Ascending aorta (tissue), 2 donors: ENCODE results near the gene WASL. TPM values are rescaled to one million over a fixed set of nuclear protein-coding genes. Genes with fewer than 3 reads are reported as not detected.

Experiments
- DNase-seq, 2 donors: peaks; one replicate each; pipeline ENCODE4 v3.0.0-alpha.2; 2019; ENCODE audit warnings: low spot score in 2 of 2
- H3K27ac ChIP-seq, 2 donors: fragments of 200-600 bp; sonication (generic); one replicate each; pipeline ENCODE4 v1.5.1; 2016 to 2017; ENCODE audit warnings: mild to moderate bottlenecking in 1 of 2
- H3K27me3 ChIP-seq: fragments of 200-600 bp; sonication (generic); one replicate; pipeline ENCODE4 v1.5.1; 2017
- H3K36me3 ChIP-seq, 2 donors: fragments of 200-600 bp; sonication (generic); one replicate each; pipeline ENCODE4 v1.5.1; 2016
- H3K4me1 ChIP-seq, 2 donors: fragments of 200-600 bp; sonication (generic); one replicate each; pipeline ENCODE4 v1.5.1; 2016 to 2017; ENCODE audit warnings: mild to moderate bottlenecking in 1 of 2
- H3K4me3 ChIP-seq, 2 donors: fragments of 200-600 bp; sonication (generic); one replicate each; pipeline ENCODE4 v1.5.1; 2016 to 2017; ENCODE audit warnings: mild to moderate bottlenecking in 1 of 2
- H3K9me3 ChIP-seq, 2 donors: fragments of 200-600 bp; sonication (generic); one replicate each; pipeline ENCODE4 v1.5.1; 2016
- intact Hi-C: fragments of 100-400 bp; cut with DNase I; formaldehyde crosslinking; loops from one replicate; pipeline ENCODE4 v1.15.1; 2023
- total RNA-seq: library from RNA; depleted of rRNA; stranded (reverse); fragments of >200 nt; gene quantifications from one replicate; pipeline ENCODE4 v1.1.0, GENCODE V29; 2016
- TF ChIP-seq, protein P1 (sequence below), 3 experiments: fragments of 200-600 bp in 2 of 3; fragments of 450-650 bp in 1 of 3; sonication (generic) in 2 of 3; IDR thresholded peaks; one replicate each; pipeline ENCODE4 v1.5.1; 2016 to 2019; ENCODE audit warnings: antibody characterized with exemption in 3 of 3, mild to moderate bottlenecking in 1 of 3, moderate library complexity in 1 of 3

Gene WASL
- total RNA-seq, 1 donor from 2014 or later, result 23.7 TPM

DNA sequence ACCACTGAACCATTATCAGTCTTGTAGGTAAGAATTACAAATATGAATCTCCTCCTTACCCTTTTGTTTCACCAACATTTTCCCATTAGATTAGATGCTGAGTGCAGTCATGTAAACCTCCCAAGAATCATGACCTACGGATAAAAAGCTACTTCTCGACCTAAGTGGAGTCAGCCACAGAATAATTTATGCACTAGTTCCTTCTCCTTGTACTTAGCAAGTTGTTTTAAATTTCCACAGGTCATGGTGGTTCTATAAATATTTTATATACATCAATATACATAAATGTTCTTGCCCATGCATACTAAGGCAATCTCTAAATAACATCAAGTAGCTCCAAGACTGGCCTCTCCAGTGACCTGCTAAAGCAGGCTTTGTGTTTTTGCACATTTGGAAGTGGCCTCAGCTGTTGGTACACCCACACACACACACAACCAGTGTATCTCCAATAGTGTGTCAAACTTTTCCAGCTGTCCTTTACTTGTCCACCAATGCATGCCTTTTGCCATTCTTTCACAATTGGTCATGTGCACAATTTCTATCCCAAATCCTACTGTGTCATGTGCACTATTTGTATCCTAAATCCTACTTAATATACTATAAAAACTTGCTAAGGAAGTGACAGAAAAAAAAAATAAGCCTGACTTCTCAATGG lies 71.6 kb downstream of the WASL start:
- TF ChIP-seq, protein P1, sequence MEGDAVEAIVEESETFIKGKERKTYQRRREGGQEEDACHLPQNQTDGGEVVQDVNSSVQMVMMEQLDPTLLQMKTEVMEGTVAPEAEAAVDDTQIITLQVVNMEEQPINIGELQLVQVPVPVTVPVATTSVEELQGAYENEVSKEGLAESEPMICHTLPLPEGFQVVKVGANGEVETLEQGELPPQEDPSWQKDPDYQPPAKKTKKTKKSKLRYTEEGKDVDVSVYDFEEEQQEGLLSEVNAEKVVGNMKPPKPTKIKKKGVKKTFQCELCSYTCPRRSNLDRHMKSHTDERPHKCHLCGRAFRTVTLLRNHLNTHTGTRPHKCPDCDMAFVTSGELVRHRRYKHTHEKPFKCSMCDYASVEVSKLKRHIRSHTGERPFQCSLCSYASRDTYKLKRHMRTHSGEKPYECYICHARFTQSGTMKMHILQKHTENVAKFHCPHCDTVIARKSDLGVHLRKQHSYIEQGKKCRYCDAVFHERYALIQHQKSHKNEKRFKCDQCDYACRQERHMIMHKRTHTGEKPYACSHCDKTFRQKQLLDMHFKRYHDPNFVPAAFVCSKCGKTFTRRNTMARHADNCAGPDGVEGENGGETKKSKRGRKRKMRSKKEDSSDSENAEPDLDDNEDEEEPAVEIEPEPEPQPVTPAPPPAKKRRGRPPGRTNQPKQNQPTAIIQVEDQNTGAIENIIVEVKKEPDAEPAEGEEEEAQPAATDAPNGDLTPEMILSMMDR (IDR thresholded peaks at IDR 0.05), result no peak
- Histone ChIP-seq H3K9me3 (no peaks in the 10 kb centered on the region), H3K27ac (no peak overlapping the region), H3K27me3 (no peaks in the 10 kb centered on the region), H3K4me1 (no peaks in the 10 kb centered on the region), H3K36me3 (peaks cover 0 to 21% of the 10 kb centered on the region in 2 donors), H3K4me3 (no peak overlapping the region)
- intact Hi-C loops, result no loop called here
- no peak for DNase-seq

DNA sequence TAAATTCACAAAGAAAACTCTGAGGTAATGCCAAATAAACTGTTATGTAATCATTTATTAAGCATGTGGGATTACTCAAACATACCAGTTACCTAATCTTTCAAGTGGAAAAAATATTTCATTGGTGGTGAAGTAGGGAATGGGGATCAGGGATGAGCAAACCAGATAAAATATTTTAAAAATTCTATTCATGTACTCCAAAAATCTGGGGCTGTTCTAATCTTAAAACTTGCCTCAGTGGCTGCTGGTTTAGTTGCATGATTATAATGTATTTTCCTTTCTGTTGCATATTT lies 73.7 kb downstream of the WASL start:
- DNase-seq, result no peak
- intact Hi-C loops, result no loop called here
- no peaks in the 10 kb centered on the region for H3K9me3 ChIP-seq
- no peaks in the 10 kb centered on the region for H3K4me1 ChIP-seq
- no peak overlapping the region for H3K27ac ChIP-seq
- peaks cover 0 to 9% of the 10 kb centered on the region in 2 donors for H3K36me3 ChIP-seq
- no peaks in the 10 kb centered on the region for H3K27me3 ChIP-seq
- TF ChIP-seq, protein P1 (IDR thresholded peaks at IDR 0.05), result no peak
- no peak overlapping the region for H3K4me3 ChIP-seq

DNA sequence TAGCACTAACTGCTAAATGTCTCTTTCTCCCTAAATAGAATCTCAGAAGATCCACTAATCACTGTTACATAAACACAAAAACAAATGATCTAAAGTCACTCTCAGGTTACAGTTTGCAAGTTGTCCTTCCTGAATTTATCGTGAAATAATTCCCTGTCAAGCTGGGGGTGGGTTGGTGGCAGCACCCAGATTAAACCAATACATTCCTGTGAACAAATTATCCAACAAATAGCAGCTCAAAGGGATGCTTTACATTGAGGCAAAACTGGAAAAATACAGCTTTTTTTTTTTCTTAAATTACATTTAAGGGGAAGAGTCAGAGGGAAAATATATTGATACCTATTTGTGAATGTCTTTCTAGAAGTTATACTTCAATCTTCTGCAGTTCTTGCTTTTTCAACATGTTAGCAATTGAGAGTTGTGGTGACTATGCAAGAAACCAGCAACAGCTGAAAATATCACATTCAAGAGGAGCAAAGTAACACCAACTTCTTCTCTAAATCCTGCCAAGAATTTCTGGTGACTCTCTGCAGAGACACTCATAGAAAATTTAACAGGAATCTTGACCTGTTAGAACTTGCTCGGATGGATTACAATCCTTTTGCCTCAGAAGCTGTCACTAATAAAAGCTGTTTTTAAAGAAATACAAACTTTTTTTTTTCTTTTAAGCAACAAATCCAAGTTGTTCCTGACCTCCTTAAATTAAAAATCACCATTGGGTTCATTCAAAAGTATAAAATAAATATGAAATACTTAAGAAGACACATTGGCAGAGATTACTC lies 74.2 kb downstream of the WASL start:
- no peaks in the 10 kb centered on the region for H3K27me3 ChIP-seq
- TF ChIP-seq, protein P1 (IDR thresholded peaks at IDR 0.05), result no peak
- no peak for DNase-seq
- H3K36me3 ChIP-seq, result peaks cover 0 to 4% of the 10 kb centered on the region in 2 donors
- no peak overlapping the region for H3K4me3 ChIP-seq
- H3K27ac ChIP-seq, result no peak overlapping the region
- intact Hi-C loops, result no loop called here
- H3K4me1 ChIP-seq, result no peaks in the 10 kb centered on the region
- no peaks in the 10 kb centered on the region for H3K9me3 ChIP-seq

DNA sequence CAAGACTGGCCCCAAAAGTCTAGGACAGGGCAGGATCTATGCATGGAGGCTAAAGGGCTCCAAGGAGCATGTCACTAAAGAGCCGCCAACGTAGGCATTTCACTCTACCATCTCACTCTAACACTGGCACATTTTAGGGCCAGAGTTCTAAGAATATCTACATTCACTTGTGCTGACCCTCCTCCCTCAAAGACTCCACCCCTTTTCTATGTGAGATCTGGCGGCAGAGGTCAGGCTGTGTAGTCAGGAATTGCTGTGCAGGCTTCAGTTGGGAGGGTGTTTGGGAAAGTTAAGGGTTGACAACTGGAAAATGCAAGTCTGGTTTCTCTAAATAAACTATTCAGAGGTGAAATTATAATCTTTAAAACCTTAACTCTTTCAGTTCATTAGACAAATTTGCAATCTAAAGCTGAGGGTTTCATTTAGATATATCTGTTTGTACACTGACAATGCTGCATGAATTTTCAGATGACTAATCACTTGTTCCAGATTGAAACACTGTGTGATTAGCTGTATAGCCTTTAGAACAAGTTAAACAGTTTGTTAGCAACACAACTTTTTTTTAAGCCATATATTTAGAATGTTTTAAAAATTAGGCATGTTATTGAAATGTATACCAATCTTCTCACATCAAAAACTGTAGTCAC lies 74.9 kb downstream of the WASL start:
- Histone ChIP-seq H3K4me3 (no peak overlapping the region), H3K4me1 (no peaks in the 10 kb centered on the region), H3K36me3 (no peaks in the 10 kb centered on the region), H3K27ac (no peak overlapping the region), H3K9me3 (no peaks in the 10 kb centered on the region), H3K27me3 (no peaks in the 10 kb centered on the region)
- TF ChIP-seq, protein P1 (IDR thresholded peaks at IDR 0.05), result no peak
- intact Hi-C loops, result no loop called here
- no peak for DNase-seq

DNA sequence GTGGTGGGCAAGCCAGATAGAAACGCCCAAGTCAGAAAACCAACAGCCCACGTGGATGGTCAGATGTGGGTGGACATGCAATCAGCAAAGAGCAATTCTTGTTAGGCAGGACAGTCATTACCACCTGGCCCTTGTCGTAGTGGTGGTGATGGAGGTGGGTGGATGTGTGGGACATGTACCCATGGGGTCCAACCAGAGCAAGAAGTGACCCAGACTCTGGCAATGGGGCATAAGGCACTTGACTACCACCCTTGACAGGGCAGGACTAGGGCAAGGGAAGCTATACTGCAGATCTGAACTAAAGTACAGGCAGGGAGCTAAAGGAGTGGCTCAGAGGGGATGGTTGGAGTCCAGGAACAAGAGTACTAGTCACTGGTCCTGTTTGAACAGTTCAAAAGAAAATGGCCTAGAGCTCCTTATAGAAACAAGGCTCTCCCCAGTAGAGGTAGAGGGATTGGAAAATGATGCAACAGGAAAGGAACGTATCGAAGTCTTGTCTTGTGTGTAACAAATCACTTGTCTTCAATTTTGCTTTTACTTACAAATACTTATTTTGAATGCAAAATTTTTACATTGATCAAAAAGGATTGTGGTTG lies 75.6 kb downstream of the WASL start:
- no peak overlapping the region for H3K4me3 ChIP-seq
- TF ChIP-seq, protein P1 (IDR thresholded peaks at IDR 0.05), result no peak
- H3K9me3 ChIP-seq, result no peaks in the 10 kb centered on the region
- H3K27me3 ChIP-seq, result no peaks in the 10 kb centered on the region
- H3K36me3 ChIP-seq, result no peaks in the 10 kb centered on the region
- H3K4me1 ChIP-seq, result no peaks in the 10 kb centered on the region
- intact Hi-C loops, result no loop called here
- no peak for DNase-seq
- H3K27ac ChIP-seq, result no peak overlapping the region
